Fibroblast of lung (primary cell): Measurements from ENCODE around the gene ABCB7. TPM values are rescaled to one million over a fixed set of nuclear protein-coding genes. Genes with fewer than 3 reads are reported as not detected.

ENCODE experiments used
- DNase-seq, 2 donors: peaks; one replicate each; pipeline versions ENCODE4 v3.0.0 to v3.0.0-alpha.2; 2010; ENCODE audit warnings: low read depth in 2 of 2
- H2AFZ ChIP-seq: 2 replicates; pipeline ENCODE4 v1.5.1; 2012; ENCODE audit warnings: low read length, control low read depth, inconsistent platforms
- H3K27ac ChIP-seq: 2 replicates; pipeline ENCODE4 v1.5.1; 2011; ENCODE audit warnings: low read length, control low read depth; ENCODE audit not compliant: insufficient read depth
- H3K27me3 ChIP-seq: 2 replicates; pipeline ENCODE4 v1.5.1; 2011; ENCODE audit warnings: mild to moderate bottlenecking, low read length; ENCODE audit not compliant: control insufficient read depth, insufficient read depth
- H3K36me3 ChIP-seq: 2 replicates; pipeline ENCODE4 v1.5.1; 2011; ENCODE audit warnings: low read length; ENCODE audit not compliant: control insufficient read depth, insufficient read depth
- H3K4me1 ChIP-seq: 2 replicates; pipeline ENCODE4 v1.5.1; 2011; ENCODE audit warnings: low read length; ENCODE audit not compliant: control insufficient read depth, insufficient read depth; ENCODE audit errors: extremely low read depth
- H3K4me2 ChIP-seq: 2 replicates; pipeline ENCODE4 v1.5.1; 2011; ENCODE audit warnings: low read length, control low read depth; ENCODE audit not compliant: insufficient read depth; ENCODE audit errors: extremely low read depth
- H3K4me3 ChIP-seq, 4 experiments: fragments of 200-600 bp in 1 of 4; sonication (generic) in 1 of 4; replicated peaks in 1 of 4; 2 replicates each; pipeline ENCODE4 v1.5.1; 2011 to 2016; ENCODE audit warnings: low read length in 4 of 4, low read depth in 3 of 4, mild to moderate bottlenecking in 3 of 4, control low read depth in 2 of 4, inconsistent platforms in 1 of 4, mixed read lengths in 1 of 4; ENCODE audit not compliant: insufficient read depth in 1 of 4; ENCODE audit errors: control extremely low read depth in 1 of 4
- H3K79me2 ChIP-seq: 2 replicates; pipeline ENCODE4 v1.5.1; 2012; ENCODE audit warnings: mild to moderate bottlenecking, low read length, inconsistent platforms; ENCODE audit not compliant: control insufficient read depth, insufficient read depth
- H3K9ac ChIP-seq: 2 replicates; pipeline ENCODE4 v1.5.1; 2011; ENCODE audit warnings: mild to moderate bottlenecking, low read length, control low read depth; ENCODE audit not compliant: insufficient read depth
- H3K9me3 ChIP-seq: 2 replicates; pipeline ENCODE4 v1.5.1; 2012; ENCODE audit warnings: low read depth, low read length; ENCODE audit not compliant: control insufficient read depth, insufficient read depth
- H4K20me1 ChIP-seq: 2 replicates; pipeline ENCODE4 v1.5.1; 2011; ENCODE audit warnings: low read length; ENCODE audit not compliant: control insufficient read depth, insufficient read depth; ENCODE audit errors: extremely low read depth
- CTCF ChIP-seq, 2 donors: IDR thresholded peaks in 1 of 2; conservative IDR thresholded peaks in 1 of 2; 1 replicate in 1 of 2; 2 replicates in 1 of 2; pipeline ENCODE4 v1.5.1; 2011 to 2012; ENCODE audit warnings: low read length in 2 of 2, control low read depth in 1 of 2, inconsistent platforms in 1 of 2, low read depth in 1 of 2, mild to moderate bottlenecking in 1 of 2
- EZH2 ChIP-seq: IDR thresholded peaks from 2 replicates; pipeline ENCODE4 v1.5.1; 2012; ENCODE audit warnings: low read length, control low read depth, mild to moderate bottlenecking; ENCODE audit errors: missing control alignments
- polyA plus RNA-seq, 2 donors: library from polyadenylated mRNA; depleted of rRNA in 1 of 2; stranded (reverse) in 1 of 2; unstranded in 1 of 2; fragments of >200 nt; gene quantifications; 2 replicates each; pipeline ENCODE4 v1.2.1, GENCODE V29; 2011 to 2012; ENCODE audit warnings: missing spikeins in 1 of 2
- total RNA-seq: library from RNA; depleted of rRNA; stranded (reverse); fragments of >200 nt; gene quantifications from 2 replicates; pipeline ENCODE4 v1.2.1, GENCODE V29; 2014

ABCB7 gene
- total and polyA plus RNA-seq, 2 donors (not counting 1 experiment from before 2014, with no cell fraction given): 20.8 to 30.1 TPM

- no peaks in the 10 kb centered on the region for H3K9me3 ChIP-seq
- TF ChIP-seq EZH2: no peak
- no peak overlapping the region for H3K4me3 ChIP-seq
- no peak overlapping the region for H3K4me2 ChIP-seq
- H2AFZ ChIP-seq: no peak overlapping the region
- H3K9ac ChIP-seq: no peak overlapping the region
- H3K4me1 ChIP-seq: no peaks in the 10 kb centered on the region
- H3K27ac ChIP-seq: no peak overlapping the region
- H3K36me3 ChIP-seq: no peaks in the 10 kb centered on the region
- no peaks in the 10 kb centered on the region for H3K27me3 ChIP-seq
- H4K20me1 ChIP-seq: no peaks in the 10 kb centered on the region
- no peaks in the 10 kb centered on the region for H3K79me2 ChIP-seq
- DNase-seq: no peak
These were observed 37.8 kb downstream of the ABCB7 start for GRCh38 chrX:75118296-75118695.

GRCh38 chrX:75115707-75116413 lies 40.2 kb downstream of the ABCB7 start:
- Histone ChIP-seq H3K27me3 (no peaks in the 10 kb centered on the region), H3K27ac (no peak overlapping the region), H3K9me3 (no peaks in the 10 kb centered on the region), H3K4me2 (no peak overlapping the region), H3K9ac (no peak overlapping the region), H3K4me1 (no peaks in the 10 kb centered on the region), H3K79me2 (no peaks in the 10 kb centered on the region), H3K4me3 (no peak overlapping the region), H4K20me1 (no peaks in the 10 kb centered on the region), H2AFZ (no peak overlapping the region), H3K36me3 (no peaks in the 10 kb centered on the region)
- no peak for TF ChIP-seq EZH2
- no peak for TF ChIP-seq CTCF (conservative IDR thresholded peaks at IDR 0.05 in 1 of 2, IDR thresholded peaks at IDR 0.05 in 1 of 2; ENCODE audit: low read depth in 1 of 2, low read length in 2 of 2)
- DNase-seq: no peak

GRCh38 chrX:75114638-75115037 lies 41.4 kb downstream of the ABCB7 start:
- Histone ChIP-seq H3K27ac (no peak overlapping the region), H2AFZ (no peak overlapping the region), H3K4me3 (no peak overlapping the region), H3K4me2 (no peak overlapping the region), H3K9me3 (no peaks in the 10 kb centered on the region), H3K36me3 (no peaks in the 10 kb centered on the region), H3K79me2 (no peaks in the 10 kb centered on the region), H3K9ac (no peak overlapping the region), H4K20me1 (no peaks in the 10 kb centered on the region), H3K4me1 (no peaks in the 10 kb centered on the region), H3K27me3 (no peaks in the 10 kb centered on the region)
- no peak for DNase-seq
- TF ChIP-seq CTCF (conservative IDR thresholded peaks at IDR 0.05 in 1 of 2, IDR thresholded peaks at IDR 0.05 in 1 of 2; ENCODE audit: low read depth in 1 of 2, low read length in 2 of 2): no peak
- no peak for TF ChIP-seq EZH2
